ENCODE measurements around the gene MYOCOS. TPM values are rescaled to one million over a fixed set of nuclear protein-coding genes. Genes with fewer than 3 reads are reported as not detected.

MYOCOS gene
- total and polyA plus RNA-seq, 2 donors (not counting 3 experiments of a cell fraction or from before 2014, with no cell fraction given), result not detected

DNA sequence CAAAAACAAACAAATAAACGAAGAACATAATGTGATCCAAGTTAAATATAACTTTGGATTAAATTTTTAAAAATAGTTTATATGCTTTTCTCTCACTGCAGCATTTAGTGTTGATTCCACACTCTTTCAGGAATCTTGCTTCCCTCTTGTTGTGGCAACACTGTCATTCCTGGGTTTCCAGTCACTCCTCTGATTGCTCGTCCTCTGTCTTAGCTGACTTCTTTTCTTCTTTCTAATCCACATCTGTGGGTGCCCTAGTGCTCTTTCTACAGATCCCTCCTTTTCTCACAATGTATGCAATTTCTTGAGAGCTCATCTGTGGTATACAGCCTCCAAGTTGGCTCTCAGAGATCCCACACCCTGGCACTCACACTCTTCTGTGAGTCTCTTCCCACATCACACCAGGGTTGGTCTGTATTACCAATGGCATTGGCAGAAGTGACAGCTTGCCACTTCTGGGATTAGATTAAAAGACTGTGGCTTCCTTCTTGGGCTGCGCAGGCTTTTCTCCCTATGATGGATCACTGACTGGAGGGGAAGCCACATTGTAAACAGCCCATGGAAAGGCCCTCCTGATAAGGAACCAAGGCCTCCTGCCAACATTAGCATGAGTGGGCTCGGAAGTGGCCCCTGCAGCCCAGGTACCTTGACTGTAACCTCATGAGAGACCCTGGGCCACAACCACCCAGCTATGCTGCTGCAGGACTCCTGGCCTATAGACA, 42.0 kb downstream of the MYOCOS start:
- ChIA-PET POLR2A (no interaction called here), CTCF (interaction anchor here (0.9 to 1.0 kb wide), 3 partner anchors 9 to 338 kb away, joined by 3 to 4 read pairs (median 3); no protein-coding TSS in a partner anchor)
- FAIRE-seq (no peak), DNase-seq (ENCODE audit: low read depth, low spot score) (no peak)
- dilution Hi-C loops (cut with MboI; ENCODE audit: extremely low pct_ligation_motif_present, low sequenced_read_pairs), result no loop called here
- intact Hi-C loops (cut with micrococcal nuclease), result no loop called here
- no peak overlapping the region for H3K4me2 ChIP-seq (ENCODE audit: insufficient read depth, low read length)
- no peaks in the 10 kb centered on the region for H4K20me1 ChIP-seq (replicated peaks; ENCODE audit: control insufficient read depth, extremely low read depth, insufficient read depth, low read length)
- H3K27me3 ChIP-seq (ENCODE audit: control insufficient read depth in 2 of 2, insufficient read depth in 2 of 2, low read length in 2 of 2), result peaks cover 0 to 1% of the 10 kb centered on the region in 2 experiments
- H2AFZ ChIP-seq (ENCODE audit: low read depth, low read length), result no peak overlapping the region
- no peaks in the 10 kb centered on the region for H3K36me3 ChIP-seq (ENCODE audit: control insufficient read depth in 2 of 2, extremely low read depth in 1 of 2, insufficient read depth in 2 of 2, low read length in 2 of 2)
- H3K9me1 ChIP-seq (replicated peaks; ENCODE audit: control insufficient read depth, extremely low read depth, insufficient read depth, low read length), result no peaks in the 10 kb centered on the region
- H3K4me3 ChIP-seq (replicated peaks in 1 of 3; ENCODE audit: insufficient read depth in 1 of 3, low read depth in 1 of 3, low read length in 3 of 3), result no peak overlapping the region
- no peak for TF ChIP-seq CTCF (IDR thresholded peaks at IDR 0.05; ENCODE audit: extremely low read depth in 1 of 2, insufficient read depth in 1 of 2, low read depth in 1 of 2, low read length in 2 of 2)
- no peak for TF ChIP-seq POLR2A (IDR thresholded peaks at IDR 0.05; ENCODE audit: low read depth, low read length)
- no peak for TF ChIP-seq MYC (IDR thresholded peaks at IDR 0.05; ENCODE audit: low read depth, low read length)
- no peak for TF ChIP-seq FOS (IDR thresholded peaks at IDR 0.05; ENCODE audit: borderline replicate concordance, insufficient read depth, low read length)
- TF ChIP-seq, protein P1, sequence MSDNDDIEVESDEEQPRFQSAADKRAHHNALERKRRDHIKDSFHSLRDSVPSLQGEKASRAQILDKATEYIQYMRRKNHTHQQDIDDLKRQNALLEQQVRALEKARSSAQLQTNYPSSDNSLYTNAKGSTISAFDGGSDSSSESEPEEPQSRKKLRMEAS (IDR thresholded peaks at IDR 0.05; ENCODE audit: insufficient read depth, insufficient read length), result no peak
- TF ChIP-seq POLR2AphosphoS5 (IDR thresholded peaks at IDR 0.05; ENCODE audit: insufficient read depth, low read depth, low read length), result no peak
- no peak for TF ChIP-seq GATA2 (IDR thresholded peaks at IDR 0.05; ENCODE audit: insufficient read depth, insufficient read length, low read depth, low read length)
- no peak for TF ChIP-seq JUN (IDR thresholded peaks at IDR 0.05; ENCODE audit: borderline replicate concordance, insufficient read depth, insufficient read length, low read depth)
- no peak for TF ChIP-seq EZH2 (IDR thresholded peaks at IDR 0.05; ENCODE audit: borderline replicate concordance, low read depth, low read length, severe bottlenecking)
- H3K27ac ChIP-seq (ENCODE audit: insufficient read depth, low read depth, low read length), result no peak overlapping the region
- H3K79me2 ChIP-seq (ENCODE audit: control insufficient read depth, insufficient read depth, low read length), result no peaks in the 10 kb centered on the region
- BruUV-seq (replicated peaks), result no TSS peak
- H3K9ac ChIP-seq (replicated peaks; ENCODE audit: extremely low read depth, insufficient read depth, low read length), result no peak overlapping the region
- H3K4me1 ChIP-seq (ENCODE audit: control insufficient read depth, extremely low read depth, insufficient read depth, low read length), result no peaks in the 10 kb centered on the region
- H3K9me3 ChIP-seq (replicated peaks; ENCODE audit: control insufficient read depth, insufficient read depth, low read length), result no peaks in the 10 kb centered on the region
